ENCODE data around the gene CHD6. TPM values are rescaled to one million over a fixed set of nuclear protein-coding genes. Genes with fewer than 3 reads are reported as not detected.

The CHD6 gene
- total RNA-seq, 6 experiments from 2014 or later = 9.3 to 24.1 (median 16.6) TPM

GRCh38 chr20:41447006-41447405 is 171.2 kb downstream of the CHD6 start:
- peaks cover 8 to 55% (median 14%) of the 10 kb centered on the region in 4 donors for H3K36me3 ChIP-seq

GRCh38 chr20:41446456-41446855 is 171.7 kb downstream of the CHD6 start:
- Histone ChIP-seq H3K9me3 (no peaks in the 10 kb centered on the region), H3K4me1 (no peaks in the 10 kb centered on the region), H3K4me3 (no peak overlapping the region), H3K27ac (no peak overlapping the region), H3K36me3 (peaks cover 8 to 49% (median 12%) of the 10 kb centered on the region in 4 donors), H3K27me3 (no peaks in the 10 kb centered on the region)
- intact Hi-C loops (cut with DNase I) = no loop called here
- TF ChIP-seq POLR2A (IDR thresholded peaks at IDR 0.05) (no peak), CTCF (IDR thresholded peaks at IDR 0.05) (no peak)
- no peak for ATAC-seq
- DNase-seq = no peak
- WGBS (ENCODE audit: insufficient coverage, low coverage, low lambda C conversion rate, missing lambda C conversion rate) = 100% methylated on average over 4 of the region's 4 CpGs

More at GRCh38 chr20:41447006-41447405, 171.2 kb downstream of the CHD6 start:
- DNase-seq (no peak), ATAC-seq (no peak)
- Histone ChIP-seq H3K9me3 (no peaks in the 10 kb centered on the region), H3K4me3 (no peak overlapping the region), H3K4me1 (no peaks in the 10 kb centered on the region), H3K27me3 (no peaks in the 10 kb centered on the region), H3K27ac (no peak overlapping the region)
- no peak for TF ChIP-seq POLR2A (IDR thresholded peaks at IDR 0.05)
- 69% methylated on average over 2 of the region's 2 CpGs for WGBS (ENCODE audit: insufficient coverage, low coverage, low lambda C conversion rate, missing lambda C conversion rate)
- intact Hi-C loops (cut with DNase I) = no loop called here

- H3K36me3 ChIP-seq = peaks cover 11 to 46% (median 12%) of the 10 kb centered on the region in 4 donors
- no peak overlapping the region for H3K4me3 ChIP-seq
- intact Hi-C loops (cut with DNase I) = no loop called here
- no peaks in the 10 kb centered on the region for H3K4me1 ChIP-seq
- no peaks in the 10 kb centered on the region for H3K27me3 ChIP-seq
- ATAC-seq (no peak), DNase-seq (no peak)
- no peaks in the 10 kb centered on the region for H3K9me3 ChIP-seq
- no peak overlapping the region for H3K27ac ChIP-seq
- no peak for TF ChIP-seq POLR2A (IDR thresholded peaks at IDR 0.05)
Measured at GRCh38 chr20:41444821-41445220, 173.4 kb downstream of the CHD6 start.

- Histone ChIP-seq H3K9me3 (no peaks in the 10 kb centered on the region), H3K27me3 (no peaks in the 10 kb centered on the region), H3K36me3 (peaks cover 13 to 56% (median 13%) of the 10 kb centered on the region in 4 donors), H3K4me3 (no peak overlapping the region), H3K27ac (no peak overlapping the region), H3K4me1 (no peaks in the 10 kb centered on the region)
- intact Hi-C loops (cut with DNase I) = no loop called here
- DNase-seq = no peak
- no peak for ATAC-seq
- TF ChIP-seq POLR2A (IDR thresholded peaks at IDR 0.05) = no peak
- TF ChIP-seq CTCF (IDR thresholded peaks at IDR 0.05) = no peak
Measured at GRCh38 chr20:41443691-41444090, 174.5 kb downstream of the CHD6 start.

- Histone ChIP-seq H3K27me3 (no peaks in the 10 kb centered on the region), H3K36me3 (peaks cover 7 to 39% (median 8%) of the 10 kb centered on the region in 4 donors), H3K9me3 (no peaks in the 10 kb centered on the region), H3K4me1 (no peaks in the 10 kb centered on the region), H3K27ac (no peak overlapping the region), H3K4me3 (no peak overlapping the region)
- intact Hi-C loops (cut with DNase I) = no loop called here
- 100% methylated on average over 3 of the region's 3 CpGs for WGBS (ENCODE audit: insufficient coverage, low coverage, low lambda C conversion rate, missing lambda C conversion rate)
- TF ChIP-seq CTCF (IDR thresholded peaks at IDR 0.05) = no peak
- no peak for TF ChIP-seq POLR2A (IDR thresholded peaks at IDR 0.05)
- DNase-seq = no peak
- no peak for ATAC-seq
Measured at GRCh38 chr20:41440882-41441281, 177.3 kb downstream of the CHD6 start.

GRCh38 chr20:41437836-41438235 is 180.3 kb downstream of the CHD6 start:
- intact Hi-C loops (cut with DNase I) = no loop called here
- H3K27ac ChIP-seq = no peak overlapping the region
- H3K9me3 ChIP-seq = no peaks in the 10 kb centered on the region
- H3K27me3 ChIP-seq = no peaks in the 10 kb centered on the region
- H3K36me3 ChIP-seq = peaks cover 0 to 26% (median 7%) of the 10 kb centered on the region in 4 donors
- DNase-seq = no peak
- no peak overlapping the region for H3K4me3 ChIP-seq
- TF ChIP-seq POLR2A (IDR thresholded peaks at IDR 0.05) = no peak
- TF ChIP-seq CTCF (IDR thresholded peaks at IDR 0.05) = no peak
- H3K4me1 ChIP-seq = no peaks in the 10 kb centered on the region
- WGBS (ENCODE audit: insufficient coverage, low coverage, low lambda C conversion rate, missing lambda C conversion rate) = 65% methylated on average over 2 of the region's 2 CpGs
- ATAC-seq = no peak

Measured in right lobe of liver (tissue), 6 donors.